ENCODE measurements around the gene LYST.
"Not testable (repeated sequence)": the region's sequence is repeated elsewhere in the genome, so short reads cannot be mapped to it uniquely, and the experiment has no call there.

LYST gene

GRCh38 chr1:235652364-235652763 is 214.3 kb downstream of the LYST start:
- DNase-seq (ENCODE audit: low read depth) = no peak

- DNase-seq (ENCODE audit: low read depth) = no peak
These were observed 215.4 kb downstream of the LYST start for GRCh38 chr1:235651170-235651806.

- peak; percentile 11 for DNase-seq (ENCODE audit: low read depth)
These were observed 216.2 kb downstream of the LYST start for GRCh38 chr1:235650341-235651169.

- DNase-seq (ENCODE audit: low read depth) = no peak
These were observed 217.1 kb downstream of the LYST start, which contains the start of gene GNG4 for GRCh38 chr1:235649368-235650163. GNG4 (minus strand) TSS chr1:235649784; CDS start chr1:235583838, 65,946 bp downstream.

- peak; percentile 43 for DNase-seq (ENCODE audit: low read depth)
These were observed 217.7 kb downstream of the LYST start for GRCh38 chr1:235648954-235649367.

- DNase-seq (ENCODE audit: low read depth) = no peak
These were observed 218.2 kb downstream of the LYST start for GRCh38 chr1:235648407-235648907.

- DNase-seq (ENCODE audit: low read depth) = not testable (repeated sequence)
These were observed 219.2 kb downstream of the LYST start for GRCh38 chr1:235647537-235647936.

- DNase-seq (ENCODE audit: low read depth) = no peak
These were observed 220.2 kb downstream of the LYST start for GRCh38 chr1:235646463-235646862.

GRCh38 chr1:235644693-235645305 is 221.9 kb downstream of the LYST start:
- DNase-seq (ENCODE audit: low read depth) = no peak

DNA sequence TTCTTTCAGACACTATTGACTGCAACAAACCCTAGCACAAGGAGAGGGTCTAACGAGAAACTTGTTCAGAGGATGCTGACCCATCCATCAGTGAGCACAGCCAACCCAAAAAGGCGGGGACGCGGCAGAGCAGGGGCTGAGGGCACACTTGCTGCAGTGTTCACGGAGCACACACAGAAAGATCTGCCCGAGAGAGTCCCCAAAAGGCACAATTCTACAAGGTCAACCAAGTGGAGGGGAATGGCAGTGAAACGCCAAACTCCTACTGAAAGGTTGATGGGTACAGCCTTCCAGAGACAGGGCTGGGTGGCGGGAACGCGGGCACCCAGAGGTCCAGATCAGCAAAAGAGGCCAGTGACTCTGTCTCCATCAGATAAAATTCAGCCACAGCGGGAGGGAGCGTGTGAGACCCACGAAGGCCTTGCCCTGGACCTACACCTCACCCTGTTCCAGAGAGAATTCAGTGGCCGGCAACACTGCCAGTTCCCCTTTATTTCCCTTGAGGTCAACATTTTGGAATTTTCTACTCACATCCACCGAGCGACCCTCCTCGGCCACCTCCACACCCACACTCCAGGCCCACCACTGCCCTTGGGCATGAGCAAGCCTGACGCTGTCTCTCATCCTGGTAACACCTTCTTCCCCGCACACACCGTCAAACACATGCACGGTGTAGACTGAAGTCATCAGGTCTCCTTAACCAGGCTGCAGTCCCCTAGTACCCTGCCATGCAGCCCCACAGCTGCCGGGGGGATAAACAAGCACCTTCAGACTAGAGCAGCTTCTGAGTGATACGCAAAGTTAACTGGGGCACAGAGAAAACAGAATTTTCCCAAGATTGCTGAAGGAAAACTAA is 222.6 kb downstream of the LYST start:
- DNase-seq (ENCODE audit: low read depth) = no peak

DNA sequence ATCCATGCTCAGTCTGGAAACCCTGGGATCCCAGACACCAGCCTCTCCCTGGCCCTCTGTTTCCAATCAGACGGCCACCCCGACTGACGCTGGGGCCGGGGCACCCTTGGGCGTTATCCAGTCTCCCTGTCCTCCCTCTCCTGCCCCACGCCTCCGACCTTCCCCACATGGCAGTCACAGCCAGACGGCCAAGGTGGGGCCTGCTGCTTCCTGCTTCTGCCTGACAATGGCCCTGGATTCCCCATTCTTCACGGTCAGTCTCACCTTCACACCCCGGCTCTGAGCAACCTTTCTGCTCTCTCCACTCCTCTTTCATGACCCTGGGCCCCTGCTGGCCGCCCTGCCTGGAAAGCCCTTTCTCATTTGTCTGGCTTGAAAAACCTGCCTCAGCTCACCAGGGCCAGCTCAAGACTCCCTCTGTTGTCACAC is 223.7 kb downstream of the LYST start:
- no peak for DNase-seq (ENCODE audit: low read depth)

- DNase-seq (ENCODE audit: low read depth) = peak; percentile 46
These were observed 224.4 kb downstream of the LYST start for GRCh38 chr1:235642011-235642942.

DNA sequence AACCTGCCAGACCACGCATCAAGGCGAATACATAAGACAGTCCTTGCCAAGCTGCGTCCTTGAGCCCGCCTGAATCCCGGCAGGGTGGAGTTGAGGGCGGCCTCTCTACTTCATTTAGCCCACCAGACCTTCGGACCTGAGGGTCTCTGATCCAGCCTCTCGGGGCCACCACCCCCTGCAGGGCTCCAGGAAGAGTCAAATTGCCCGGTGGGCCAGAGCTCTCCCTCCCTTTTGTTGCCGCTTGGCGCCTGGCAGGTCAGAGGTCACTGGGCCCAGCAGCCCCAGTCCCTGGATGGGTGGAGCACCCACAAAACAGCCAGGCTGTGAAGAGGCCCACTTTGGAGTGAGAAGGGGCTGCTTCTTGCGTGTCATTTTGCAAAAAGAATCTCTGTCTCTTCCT is 226.1 kb downstream of the LYST start:
- DNase-seq (ENCODE audit: low read depth) = no peak

- no peak for DNase-seq (ENCODE audit: low read depth)
These were observed 227.2 kb downstream of the LYST start for GRCh38 chr1:235639226-235640205.

DNA sequence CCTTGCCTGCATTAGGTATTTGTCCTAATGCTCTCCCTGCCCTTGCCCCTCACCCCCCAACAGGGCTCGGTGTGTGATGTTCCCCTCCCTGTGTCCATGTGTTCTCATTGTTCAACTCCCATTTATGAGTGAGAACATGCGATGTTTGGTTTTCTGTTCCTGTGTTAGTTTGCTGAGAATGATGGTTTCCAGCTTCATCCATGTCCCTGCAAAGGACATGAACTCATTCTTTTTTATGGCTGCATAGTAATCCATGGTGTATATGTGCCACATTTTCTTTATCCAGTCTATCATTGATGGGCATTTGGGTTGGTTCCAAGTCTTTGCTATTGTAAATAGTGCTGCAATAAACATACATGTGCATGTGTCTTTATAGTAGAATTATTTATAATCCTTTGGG is 228.1 kb downstream of the LYST start:
- DNase-seq (ENCODE audit: low read depth) = not testable (repeated sequence)

DNA sequence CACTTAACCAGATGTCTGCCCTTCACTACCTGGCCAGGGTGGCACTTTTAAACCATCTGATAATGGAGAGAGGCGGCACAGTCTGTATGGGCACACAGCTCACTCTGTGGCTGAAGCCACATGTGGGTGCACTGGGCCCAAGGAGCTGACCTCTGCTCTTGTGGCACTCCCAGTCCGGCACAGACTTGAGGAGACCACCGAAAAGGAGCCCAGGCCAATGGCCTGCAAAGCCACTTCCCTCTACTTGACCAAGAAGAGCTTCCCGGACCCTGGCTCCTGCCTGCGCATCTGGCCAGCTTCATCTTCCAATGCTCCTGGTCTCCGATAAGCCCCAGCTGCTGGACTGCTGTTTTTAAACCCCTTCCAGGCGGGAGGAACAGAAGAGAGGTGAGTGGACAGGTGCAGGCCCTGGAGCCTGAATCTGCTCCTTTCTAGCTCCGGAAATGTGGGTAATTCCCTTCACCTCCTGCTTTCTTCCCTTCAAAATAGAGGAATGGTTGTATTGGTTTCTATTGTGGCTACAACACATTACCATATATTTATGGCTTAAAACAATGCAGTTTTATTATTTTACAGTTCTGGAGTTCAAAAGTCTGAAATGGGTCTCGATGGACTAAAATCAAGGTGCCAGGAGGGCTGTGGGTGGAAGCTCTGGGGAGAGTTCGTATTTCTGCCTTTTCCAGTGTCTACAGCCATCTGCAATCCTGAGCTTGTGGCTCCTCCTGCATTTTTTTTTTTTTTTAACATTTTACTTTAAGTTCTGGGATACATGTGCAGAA is 228.8 kb downstream of the LYST start:
- DNase-seq (ENCODE audit: low read depth) = no peak

GRCh38 chr1:235635938-235636662 is 230.6 kb downstream of the LYST start:
- no peak for DNase-seq (ENCODE audit: low read depth)
